Endothelial cell of umbilical vein (primary cell): ENCODE results near the gene C1orf35. TPM values are rescaled to one million over a fixed set of nuclear protein-coding genes. Genes with fewer than 3 reads are reported as not detected.

ENCODE experiments used
- BruUV-seq: library from RNA; stranded (reverse); fragments of 400-500 nt; replicated peaks from 2 replicates; lab custom pipeline; 2021; lab: Mats Ljungman, UMichigan
- CTCF ChIA-PET: fragments of 300-600, 350-600 bp; sonication (Branson Sonifier 250); formaldehyde crosslinking; loops from one replicate; lab custom pipeline; 2021; ENCODE audit warnings: antibody characterized with exemption, inconsistent platforms; lab: Charles Lee
- POLR2A ChIA-PET: fragments of 300-600, 350-600 bp; sonication (Branson Sonifier 250); formaldehyde crosslinking; loops from one replicate; lab custom pipeline; 2021; ENCODE audit warnings: antibody characterized with exemption, inconsistent platforms; lab: Charles Lee
- DNase-seq: peaks from one replicate; pipeline ENCODE4 v3.0.0-alpha.2; 2011; ENCODE audit warnings: low read depth, low spot score
- FAIRE-seq: peaks from 2 replicates; lab custom pipeline; 2011; peaks lifted over from hg19 to GRCh38; lab: Jason Lieb, UNC
- H2AFZ ChIP-seq: 2 replicates; pipeline ENCODE4 v1.6.0; 2012; ENCODE audit warnings: low read depth, low read length, control low read depth, inconsistent platforms
- H3K27ac ChIP-seq: 2 replicates; pipeline ENCODE4 v1.5.1; 2011; ENCODE audit warnings: low read depth, mild to moderate bottlenecking, control low read depth, low read length, moderate library complexity; ENCODE audit not compliant: insufficient read depth
- H3K27me3 ChIP-seq, 2 experiments: 2 replicates each; pipeline versions ENCODE4 v1.6.0 to v1.6.1; 2011; ENCODE audit warnings: low read length in 2 of 2, mixed read lengths in 1 of 2; ENCODE audit not compliant: control insufficient read depth in 2 of 2, insufficient read depth in 2 of 2
- H3K36me3 ChIP-seq, 2 experiments: 2 replicates in 1 of 2; 3 replicates in 1 of 2; pipeline ENCODE4 v1.5.1; 2011; ENCODE audit warnings: low read length in 2 of 2, mild to moderate bottlenecking in 1 of 2, moderate library complexity in 1 of 2; ENCODE audit not compliant: control insufficient read depth in 2 of 2, insufficient read depth in 2 of 2; ENCODE audit errors: extremely low read depth in 1 of 2
- H3K4me1 ChIP-seq: 3 replicates; pipeline ENCODE4 v1.5.1; 2011; ENCODE audit warnings: mild to moderate bottlenecking, low read length; ENCODE audit not compliant: control insufficient read depth, insufficient read depth; ENCODE audit errors: extremely low read depth
- H3K4me2 ChIP-seq: 2 replicates; pipeline ENCODE4 v1.6.1; 2011; ENCODE audit warnings: low read length, control low read depth, mixed read lengths; ENCODE audit not compliant: insufficient read depth
- H3K4me3 ChIP-seq, 3 experiments: fragments of 200-600 bp in 1 of 3; sonication (generic), shearing (Covaris generic) in 1 of 3; replicated peaks in 1 of 3; 2 replicates each; pipeline ENCODE4 v1.5.1; 2011 to 2016; ENCODE audit warnings: control low read depth in 3 of 3, low read length in 3 of 3, mild to moderate bottlenecking in 2 of 3, inconsistent platforms in 1 of 3, low read depth in 1 of 3, moderate library complexity in 1 of 3; ENCODE audit not compliant: insufficient read depth in 1 of 3
- H3K79me2 ChIP-seq: 2 replicates; pipeline ENCODE4 v1.6.0; 2012; ENCODE audit warnings: low read length, inconsistent platforms; ENCODE audit not compliant: control insufficient read depth, insufficient read depth
- H3K9ac ChIP-seq: replicated peaks from 2 replicates; pipeline ENCODE3; 2011; ENCODE audit warnings: low read length, control low read depth; ENCODE audit not compliant: insufficient read depth; ENCODE audit errors: extremely low read depth
- H3K9me1 ChIP-seq: replicated peaks from 3 replicates; pipeline ENCODE4 v1.6.0; 2011; ENCODE audit warnings: mild to moderate bottlenecking, low read length; ENCODE audit not compliant: control insufficient read depth, insufficient read depth; ENCODE audit errors: extremely low read depth
- H3K9me3 ChIP-seq: replicated peaks from 2 replicates; pipeline ENCODE4 v1.5.1; 2012; ENCODE audit warnings: low read length, inconsistent platforms; ENCODE audit not compliant: control insufficient read depth, insufficient read depth
- H4K20me1 ChIP-seq: replicated peaks from 2 replicates; pipeline ENCODE3; 2011; ENCODE audit warnings: mild to moderate bottlenecking, low read length; ENCODE audit not compliant: control insufficient read depth, insufficient read depth; ENCODE audit errors: extremely low read depth
- CTCF ChIP-seq, 2 donors: IDR thresholded peaks; 1 replicate in 1 of 2; 2 replicates in 1 of 2; pipeline ENCODE4 v1.5.1; 2011; ENCODE audit warnings: low read length in 2 of 2, mild to moderate bottlenecking in 2 of 2, moderate library complexity in 2 of 2, control low read depth in 1 of 2, inconsistent platforms in 1 of 2, low read depth in 1 of 2; ENCODE audit not compliant: insufficient read depth in 1 of 2; ENCODE audit errors: extremely low read depth in 1 of 2
- EZH2 ChIP-seq: IDR thresholded peaks from 2 replicates; pipeline ENCODE4 v1.6.1; 2012; ENCODE audit warnings: borderline replicate concordance, low read depth, mild to moderate bottlenecking, moderate library complexity, low read length, inconsistent platforms; ENCODE audit not compliant: severe bottlenecking
- MAX ChIP-seq: IDR thresholded peaks from 2 replicates; pipeline ENCODE4 v1.6.1; 2011; ENCODE audit not compliant: insufficient read depth, insufficient read length
- POLR2A ChIP-seq: IDR thresholded peaks from 2 replicates; pipeline ENCODE4 v1.6.1; 2012; ENCODE audit warnings: low read depth, mild to moderate bottlenecking, control low read depth, low read length
- POLR2AphosphoS5 ChIP-seq: IDR thresholded peaks from 2 replicates; pipeline ENCODE4 v1.6.1; 2012; ENCODE audit warnings: low read depth, mild to moderate bottlenecking, control low read depth, low read length, moderate library complexity; ENCODE audit not compliant: insufficient read depth
- dilution Hi-C: fragments of 300-500 bp; cut with MboI; formaldehyde crosslinking; loops from one replicate; pipeline ENCODE4 v1.15.0; 2019; ENCODE audit warnings: low sequenced_read_pairs; ENCODE audit not compliant: extremely low pct_ligation_motif_present
- intact Hi-C: fragments of 100-400 bp; cut with micrococcal nuclease; formaldehyde crosslinking; loops from one replicate; pipeline ENCODE4 v1.10.0; 2022
- polyA plus RNA-seq, 4 experiments: library from polyadenylated mRNA; depleted of rRNA in 3 of 4; stranded (reverse) in 3 of 4; unstranded in 1 of 4; fragments of >200 nt; gene quantifications; 2 replicates each; pipeline versions ENCODE4 v1.2.1 to v1.2.3, GENCODE V29; 2011 to 2012; ENCODE audit warnings: missing spikeins in 1 of 4
- total RNA-seq: library from RNA; stranded (reverse); gene quantifications from 2 replicates; pipeline ENCODE4 v1.2.3, GENCODE V29; 2021

Gene C1orf35
- total and polyA plus RNA-seq, 2 donors (not counting 3 experiments of a cell fraction or from before 2014, with no cell fraction given), result 19.9 to 21.7 TPM

DNA sequence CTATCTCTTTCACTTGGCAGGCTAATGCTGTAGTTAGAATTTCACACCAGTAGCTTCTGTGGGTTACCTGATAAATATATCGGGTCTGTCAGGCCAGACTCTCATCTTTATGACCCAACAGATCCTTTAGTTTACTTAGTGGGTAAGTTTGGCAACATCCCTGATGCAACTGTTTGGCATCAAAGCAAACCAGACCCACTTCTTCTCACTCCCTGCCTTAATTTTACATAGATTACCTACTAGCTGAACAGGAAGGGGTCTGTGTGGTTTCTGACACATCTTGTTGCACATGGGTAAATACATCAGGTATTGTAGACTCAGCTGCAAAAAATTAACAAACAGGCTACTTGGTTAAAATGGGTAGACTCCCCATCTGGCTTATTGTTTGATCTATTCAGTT, 33.8 kb upstream of the C1orf35 start:
- Histone ChIP-seq H3K9ac (no peak overlapping the region), H3K27me3 (peaks cover 18 to 26% of the 10 kb centered on the region in 2 experiments), H4K20me1 (no peaks in the 10 kb centered on the region), H3K27ac (no peak overlapping the region), H3K4me3 (no peak overlapping the region), H3K4me1 (peaks cover 8% of the 10 kb centered on the region), H3K36me3 (no peaks in the 10 kb centered on the region), H2AFZ (no peak overlapping the region), H3K79me2 (peaks cover 14% of the 10 kb centered on the region), H3K9me1 (no peaks in the 10 kb centered on the region), H3K4me2 (no peak overlapping the region), H3K9me3 (no peaks in the 10 kb centered on the region)
- dilution Hi-C loops (no loop called here), intact Hi-C loops (loop anchor here (10.0 kb wide), 1 partner anchor 138 kb away; no protein-coding TSS in a partner anchor)
- FAIRE-seq, result no peak
- no peak for DNase-seq
- ChIA-PET POLR2A (no interaction called here), CTCF (interaction anchor here (0.7 to 1.5 kb wide), 4 partner anchors 28 to 256 kb away, joined by 3 to 4 read pairs (median 3); partner anchors contain the start of gene IBA57)
- BruUV-seq, result no TSS peak
- no peak for TF ChIP-seq CTCF (IDR thresholded peaks at IDR 0.05; ENCODE audit: extremely low read depth in 1 of 2, insufficient read depth in 1 of 2, low read depth in 1 of 2, low read length in 2 of 2)
- TF ChIP-seq EZH2, result peak; percentile 22

DNA sequence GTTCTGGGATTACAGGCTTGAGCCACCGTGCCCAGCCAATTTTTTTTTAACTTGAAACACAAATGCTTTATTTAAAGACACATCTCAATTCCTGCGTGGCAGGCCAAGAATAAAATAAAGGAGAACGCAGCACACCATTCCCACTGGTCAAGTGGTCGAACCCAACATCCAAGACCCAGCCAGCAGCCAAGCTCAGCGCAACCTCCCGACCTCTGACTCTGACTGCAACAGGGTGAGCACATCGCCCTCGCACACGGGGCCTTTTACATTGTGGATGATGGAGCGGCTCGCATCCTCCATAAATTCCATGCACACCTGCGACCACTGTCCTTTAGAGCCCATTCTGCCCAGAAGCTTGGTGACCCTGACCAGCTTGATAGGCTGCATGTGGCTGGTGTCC, 31.5 kb upstream of the C1orf35 start:
- Histone ChIP-seq H3K9me1 (no peaks in the 10 kb centered on the region), H3K79me2 (no peaks in the 10 kb centered on the region), H3K4me2 (no peak overlapping the region), H3K4me3 (no peak overlapping the region), H3K27me3 (peaks cover 18 to 26% of the 10 kb centered on the region in 2 experiments), H3K27ac (no peak overlapping the region), H4K20me1 (no peaks in the 10 kb centered on the region), H2AFZ (no peak overlapping the region), H3K4me1 (no peaks in the 10 kb centered on the region), H3K9ac (no peak overlapping the region), H3K36me3 (no peaks in the 10 kb centered on the region), H3K9me3 (no peaks in the 10 kb centered on the region)
- FAIRE-seq, result no peak
- CTCF ChIA-PET, result no interaction called here
- dilution Hi-C loops (no loop called here), intact Hi-C loops (loop anchor here (5.0 to 10.0 kb wide), 2 partner anchors 140 to 368 kb away; no protein-coding TSS in a partner anchor)
- POLR2A ChIA-PET, result no interaction called here
- no TSS peak for BruUV-seq
- TF ChIP-seq MAX (no peak), POLR2AphosphoS5 (no peak), POLR2A (no peak)
- no peak for DNase-seq
